ENCODE results near the gene KPNB1.

DNA sequence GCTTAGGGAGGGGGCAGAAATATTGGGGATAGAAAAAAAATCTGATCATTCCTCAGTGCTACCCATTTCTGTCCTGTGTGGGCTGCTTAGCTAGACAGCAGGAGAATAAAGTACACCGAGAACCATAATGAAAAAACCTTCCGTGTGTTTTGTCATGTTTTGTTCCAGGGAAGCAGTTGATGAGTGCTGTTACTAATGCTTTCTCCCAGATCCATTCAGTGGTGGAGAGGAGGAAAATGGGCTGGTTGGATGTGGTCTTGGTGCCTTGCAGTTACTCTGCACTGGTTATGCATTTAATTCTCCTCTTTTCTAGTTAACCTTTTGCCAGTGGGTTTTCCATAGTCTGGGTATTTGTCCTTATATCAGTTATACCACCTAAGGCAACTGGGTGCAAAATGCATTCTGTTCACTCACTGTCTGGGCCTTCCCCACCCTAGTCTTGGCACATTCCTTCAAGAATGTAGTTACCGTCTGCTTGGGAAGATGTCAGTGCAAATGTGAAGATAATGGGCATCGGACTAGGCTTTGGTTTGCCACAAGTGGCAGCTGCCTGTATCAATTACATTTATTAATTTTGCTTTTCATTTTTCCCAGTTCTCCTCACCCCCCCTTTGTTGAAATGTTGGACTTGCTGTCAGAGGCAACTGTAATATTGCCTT, 34.9 kb downstream of the KPNB1 start:
- TF ChIP-seq POLR2A (IDR thresholded peaks at IDR 0.05) = no peak
- TF ChIP-seq, protein P1, sequence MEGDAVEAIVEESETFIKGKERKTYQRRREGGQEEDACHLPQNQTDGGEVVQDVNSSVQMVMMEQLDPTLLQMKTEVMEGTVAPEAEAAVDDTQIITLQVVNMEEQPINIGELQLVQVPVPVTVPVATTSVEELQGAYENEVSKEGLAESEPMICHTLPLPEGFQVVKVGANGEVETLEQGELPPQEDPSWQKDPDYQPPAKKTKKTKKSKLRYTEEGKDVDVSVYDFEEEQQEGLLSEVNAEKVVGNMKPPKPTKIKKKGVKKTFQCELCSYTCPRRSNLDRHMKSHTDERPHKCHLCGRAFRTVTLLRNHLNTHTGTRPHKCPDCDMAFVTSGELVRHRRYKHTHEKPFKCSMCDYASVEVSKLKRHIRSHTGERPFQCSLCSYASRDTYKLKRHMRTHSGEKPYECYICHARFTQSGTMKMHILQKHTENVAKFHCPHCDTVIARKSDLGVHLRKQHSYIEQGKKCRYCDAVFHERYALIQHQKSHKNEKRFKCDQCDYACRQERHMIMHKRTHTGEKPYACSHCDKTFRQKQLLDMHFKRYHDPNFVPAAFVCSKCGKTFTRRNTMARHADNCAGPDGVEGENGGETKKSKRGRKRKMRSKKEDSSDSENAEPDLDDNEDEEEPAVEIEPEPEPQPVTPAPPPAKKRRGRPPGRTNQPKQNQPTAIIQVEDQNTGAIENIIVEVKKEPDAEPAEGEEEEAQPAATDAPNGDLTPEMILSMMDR (IDR thresholded peaks at IDR 0.05) = no peak
- no peak for TF ChIP-seq EP300 (IDR thresholded peaks at IDR 0.05)
- TF ChIP-seq POLR2AphosphoS5 (IDR thresholded peaks at IDR 0.05) = no peak

Measured in suprapubic skin (tissue), 4 donors.